K562 (cell line): ENCODE data around the gene PRSS12. TPM values are rescaled to one million over a fixed set of nuclear protein-coding genes. Genes with fewer than 3 reads are reported as not detected.

ENCODE experiments used
- ATAC-seq: fragments of 200-7000 bp; cut with Tn5 transposase; 3 replicates; pipeline ENCODE4 v1.9.1; 2020; ENCODE audit warnings: moderate library complexity
- BruUV-seq: library from RNA; stranded (reverse); fragments of 400-500 nt; replicated peaks from 2 replicates; lab custom pipeline; 2021; lab: Mats Ljungman, UMichigan
- CTCF ChIA-PET: fragments of 300-600 bp; formaldehyde crosslinking; extraction: SDS; loops from one replicate; lab custom pipeline; 2021; ENCODE audit warnings: low intra/inter-chr PET ratio; lab: Yijun Ruan, JAX
- POLR2A ChIA-PET: fragments of 300-600, 350-650 bp; sonication (Branson Sonifier 250); formaldehyde crosslinking; extraction: SDS; loops from one replicate; lab custom pipeline; 2021; ENCODE audit warnings: antibody characterized with exemption, inconsistent platforms; lab: Yijun Ruan, JAX
- DNase-seq, 4 experiments: peaks; one replicate each; pipeline versions ENCODE4 v3.0.0 to v3.0.0-alpha.2; 2011 to 2018; ENCODE audit warnings: low spot score in 3 of 4, mixed read lengths in 3 of 4; ENCODE audit errors: extremely low read depth in 1 of 4
- FAIRE-seq: peaks from 2 replicates; lab custom pipeline; 2011; peaks lifted over from hg19 to GRCh38; lab: Jason Lieb, UNC
- H2AFZ ChIP-seq: 2 replicates; pipeline ENCODE4 v1.6.0; 2011; ENCODE audit warnings: low read depth, low read length, control low read depth, inconsistent platforms
- H3K27ac ChIP-seq: fragments of 200-600 bp; 3 replicates; pipeline ENCODE4 v1.8.0; 2011; ENCODE audit warnings: low read depth, mild to moderate bottlenecking, control low read depth, inconsistent platforms, low read length, moderate library complexity, mixed read lengths; ENCODE audit errors: extremely low read depth
- H3K27me3 ChIP-seq, 2 experiments: fragments of 300-600 bp in 1 of 2; 2 replicates in 1 of 2; 3 replicates in 1 of 2; pipeline versions ENCODE4 v1.6.0 to v1.8.0; 2011; ENCODE audit warnings: inconsistent platforms in 2 of 2, low read length in 2 of 2, mild to moderate bottlenecking in 1 of 2, mixed read lengths in 1 of 2, moderate library complexity in 1 of 2; ENCODE audit not compliant: control insufficient read depth in 2 of 2, insufficient read depth in 2 of 2
- H3K36me3 ChIP-seq: fragments of 300-600 bp; 3 replicates; pipeline ENCODE4 v1.8.0; 2011; ENCODE audit warnings: mild to moderate bottlenecking, low read length, inconsistent platforms; ENCODE audit not compliant: control insufficient read depth, insufficient read depth
- H3K4me1 ChIP-seq, 2 experiments: fragments of 200-600 bp in 1 of 2; replicated peaks in 1 of 2; 2 replicates in 1 of 2; 3 replicates in 1 of 2; pipeline versions ENCODE4 v1.5.1 to v1.8.0; 2011; ENCODE audit warnings: inconsistent platforms in 2 of 2, low read length in 2 of 2, mild to moderate bottlenecking in 1 of 2, mixed read lengths in 1 of 2, moderate library complexity in 1 of 2; ENCODE audit not compliant: control insufficient read depth in 2 of 2, insufficient read depth in 2 of 2
- H3K4me2 ChIP-seq: 2 replicates; pipeline ENCODE4 v1.6.1; 2011; ENCODE audit warnings: low read length, control low read depth, inconsistent platforms, mixed read lengths; ENCODE audit not compliant: insufficient read depth
- H3K4me3 ChIP-seq: fragments of 200-600 bp; sonication (generic), shearing (Covaris generic); 2 replicates; pipeline ENCODE4 v1.5.1; 2016; ENCODE audit warnings: control low read depth, inconsistent platforms
- H3K79me2 ChIP-seq: fragments of 200-600 bp; 3 replicates; pipeline ENCODE4 v1.8.0; 2011; ENCODE audit warnings: low read length, inconsistent platforms; ENCODE audit not compliant: control insufficient read depth, insufficient read depth
- H3K9ac ChIP-seq, 2 experiments: 2 replicates each; pipeline versions ENCODE4 v1.6.0 to v1.6.1; 2011; ENCODE audit warnings: low read depth in 2 of 2, low read length in 2 of 2, control low read depth in 1 of 2, inconsistent platforms in 1 of 2, mild to moderate bottlenecking in 1 of 2, mixed read lengths in 1 of 2; ENCODE audit not compliant: insufficient read depth in 1 of 2
- H3K9me1 ChIP-seq: one replicate; pipeline ENCODE4 v1.6.0; 2011; ENCODE audit warnings: inconsistent platforms, mild to moderate bottlenecking, low read length, moderate library complexity; ENCODE audit not compliant: control insufficient read depth, insufficient read depth
- H3K9me3 ChIP-seq: replicated peaks from 2 replicates; pipeline ENCODE4 v1.5.1; 2011; ENCODE audit warnings: low read depth, low read length, inconsistent platforms; ENCODE audit not compliant: control insufficient read depth, insufficient read depth
- H4K20me1 ChIP-seq: replicated peaks from 2 replicates; pipeline ENCODE4 v1.6.1; 2011; ENCODE audit warnings: low read length, inconsistent platforms, mixed read lengths; ENCODE audit not compliant: control insufficient read depth, insufficient read depth
- HMBOX1 ChIP-seq: sonication (generic); IDR thresholded peaks from 2 replicates; pipeline ENCODE4 v1.6.1; 2016
- HMG20A ChIP-seq: fragments of 450-650 bp; formaldehyde crosslinking; conservative IDR thresholded peaks from 2 replicates; pipeline ENCODE4 v1.4.0; 2020; ENCODE audit warnings: mild to moderate bottlenecking, mixed read lengths
- KLF10 ChIP-seq: fragments of 250-450 bp; sonication (Bioruptor Pico); IDR thresholded peaks from 2 replicates; pipeline ENCODE4 v1.6.1; 2021; ENCODE audit warnings: matching md5 sums
- MEF2A ChIP-seq: IDR thresholded peaks from 2 replicates; pipeline ENCODE4 v1.6.1; 2011; ENCODE audit warnings: low read depth, mild to moderate bottlenecking, low read length, moderate library complexity; ENCODE audit not compliant: control insufficient read depth
- SREBF1 ChIP-seq: fragments of 150-350 bp; IDR thresholded peaks from 2 replicates; pipeline ENCODE4 v1.6.1; 2014; ENCODE audit warnings: antibody characterized with exemption, low read depth, low read length, borderline replicate concordance
- SRSF9 ChIP-seq: fragments of 200-400 bp; formaldehyde crosslinking; IDR thresholded peaks from 2 replicates; pipeline ENCODE4 v1.6.1; 2017; ENCODE audit warnings: low read depth, low read length, borderline replicate concordance
- U2AF2 ChIP-seq: fragments of 200-400 bp; formaldehyde crosslinking; optimal IDR thresholded peaks from 2 replicates; pipeline ENCODE3; 2017; ENCODE audit warnings: low read depth, mild to moderate bottlenecking, low read length
- XRCC4 ChIP-seq: IDR thresholded peaks from one replicate; pipeline ENCODE4 v1.6.1; 2011; ENCODE audit not compliant: insufficient read depth, insufficient read length; ENCODE audit errors: extremely low read depth
- ZNF143 ChIP-seq: sonication (generic); formaldehyde crosslinking; IDR thresholded peaks from 2 replicates; pipeline ENCODE4 v1.9.0; 2022; ENCODE audit warnings: mild to moderate bottlenecking, missing genetic modification reagents
- ZNF146 ChIP-seq: IDR thresholded peaks from one replicate; pipeline ENCODE4 v1.6.1; 2018; ENCODE audit warnings: missing compliant biosample characterization; ENCODE audit not compliant: unreplicated experiment
- ZNF277 ChIP-seq: fragments of 250-450 bp; sonication (Bioruptor Pico); IDR thresholded peaks from 2 replicates; pipeline ENCODE4 v1.8.0; 2022; ENCODE audit warnings: inconsistent platforms, mild to moderate bottlenecking, moderate library complexity, borderline replicate concordance
- ZNF280A ChIP-seq: fragments of 450-650 bp; IDR thresholded peaks from 2 replicates; pipeline ENCODE4 v1.6.1; 2018; ENCODE audit warnings: mild to moderate bottlenecking, low read depth; ENCODE audit not compliant: partially characterized antibody
- ZNF445 ChIP-seq: fragments of 250-450 bp; sonication (Bioruptor Pico); IDR thresholded peaks from 2 replicates; pipeline ENCODE4 v1.4.0; 2020; ENCODE audit warnings: low read depth, mild to moderate bottlenecking, moderate library complexity
- WGBS: fragments of 100-300 bp; shearing (Covaris generic); methylation state at CpG from one replicate; pipeline ENCODE4 v1.1.6; 2016; ENCODE audit warnings: low coverage, mixed read lengths; ENCODE audit not compliant: insufficient coverage; ENCODE audit errors: missing lambda C conversion rate; 5-methylcytosine and 5-hydroxymethylcytosine counted together
- in situ Hi-C: fragments of 300-500 bp; cut with MboI; formaldehyde crosslinking; loops from 4 replicates; pipeline ENCODE4 v1.15.0; 2018; ENCODE audit warnings: inconsistent platforms, mixed read lengths
- intact Hi-C: fragments of 100-400 bp; cut with micrococcal nuclease; formaldehyde crosslinking; loops from 2 replicates; pipeline ENCODE4 v1.14.2; 2022
- polyA plus RNA-seq, 8 experiments: library from polyadenylated mRNA; depleted of rRNA in 4 of 8; stranded (reverse) in 5 of 8; unstranded in 3 of 8; fragments of >200 nt; fragmentation: Nextera tagmentation in 2 of 8; fragmentation: Illumina TruSeq in 1 of 8; extraction: Ambion mirVana in 2 of 8; extraction: Trizol in 1 of 8; gene quantifications; 2 replicates each; pipeline versions ENCODE4 v1.2.1 to v1.2.3, GENCODE V29; 2011 to 2014; ENCODE audit warnings: inconsistent platforms in 1 of 8, missing spikeins in 1 of 8
- total RNA-seq, 7 experiments: library from RNA; depleted of rRNA in 6 of 7; stranded (reverse); fragments of >200 nt in 6 of 7; fragmentation: Illumina TruSeq in 2 of 7; extraction: Trizol in 2 of 7; gene quantifications; 2 replicates each; pipeline versions ENCODE4 v1.2.1 to v1.2.3, GENCODE V29; 2011 to 2021; ENCODE audit warnings: low replicate concordance in 1 of 7

PRSS12 gene
- total and polyA plus RNA-seq, 9 of the 15 experiments (the other 6 are each of a cell fraction or from before 2014, with no cell fraction given): 0.06 to 0.11 (median 0.09) TPM; not detected in 6

- H3K27ac ChIP-seq: no peak overlapping the region
- WGBS: 0% methylated on average over 5 of the region's 5 CpGs
- no peaks in the 10 kb centered on the region for H3K79me2 ChIP-seq
- H4K20me1 ChIP-seq: no peaks in the 10 kb centered on the region
- no peaks in the 10 kb centered on the region for H3K9me3 ChIP-seq
- H3K36me3 ChIP-seq: no peaks in the 10 kb centered on the region
- FAIRE-seq: no peak
- H3K9ac ChIP-seq: no peak overlapping the region
- no peak overlapping the region for H3K4me2 ChIP-seq
- intact Hi-C loops: no loop called here
- no peaks in the 10 kb centered on the region for H3K27me3 ChIP-seq
- no TSS peak for BruUV-seq
- H2AFZ ChIP-seq: no peak overlapping the region
- H3K4me3 ChIP-seq: no peak overlapping the region
- H3K9me1 ChIP-seq: no peaks in the 10 kb centered on the region
- in situ Hi-C loops: no loop called here
- CTCF ChIA-PET: no interaction called here
- no peak for DNase-seq
- POLR2A ChIA-PET: no interaction called here
- no peak for ATAC-seq
- no peaks in the 10 kb centered on the region for H3K4me1 ChIP-seq
- no peak for TF ChIP-seq ZNF277 (CRISPR knock-in tag)
- no peak for TF ChIP-seq HMBOX1
- no peak for TF ChIP-seq SREBF1
- TF ChIP-seq MEF2A: no peak
- TF ChIP-seq HMG20A (CRISPR knock-in tag): no peak
- TF ChIP-seq SRSF9: no peak
- no peak for TF ChIP-seq ZNF146 (CRISPR knock-in tag)
- no peak for TF ChIP-seq ZNF445 (CRISPR knock-in tag)
- TF ChIP-seq U2AF2: no peak
- TF ChIP-seq ZNF143 (CRISPR knock-in tag): no peak
- no peak for TF ChIP-seq ZNF280A
- TF ChIP-seq XRCC4: no peak
- TF ChIP-seq KLF10 (CRISPR knock-in tag): no peak
Measured at GRCh38 chr4:118322831-118323502, 29.8 kb downstream of the PRSS12 start.
